GM12865 (cell line): ENCODE data around the gene PPFIBP1.

Experiments used
- DNase-seq: peaks from one replicate; pipeline ENCODE4 v3.0.0; 2010; ENCODE audit warnings: low read depth
- H3K4me3 ChIP-seq: 2 replicates; pipeline ENCODE4 v1.5.1; 2011; ENCODE audit warnings: mild to moderate bottlenecking, low read depth, low read length, control low read depth
- TF ChIP-seq, protein P1 (sequence below): IDR thresholded peaks from 2 replicates; pipeline ENCODE4 v1.5.1; 2011; ENCODE audit warnings: low read length, control low read depth, low read depth, inconsistent platforms; ENCODE audit not compliant: insufficient read depth; ENCODE audit errors: missing control alignments

Gene PPFIBP1

DNA sequence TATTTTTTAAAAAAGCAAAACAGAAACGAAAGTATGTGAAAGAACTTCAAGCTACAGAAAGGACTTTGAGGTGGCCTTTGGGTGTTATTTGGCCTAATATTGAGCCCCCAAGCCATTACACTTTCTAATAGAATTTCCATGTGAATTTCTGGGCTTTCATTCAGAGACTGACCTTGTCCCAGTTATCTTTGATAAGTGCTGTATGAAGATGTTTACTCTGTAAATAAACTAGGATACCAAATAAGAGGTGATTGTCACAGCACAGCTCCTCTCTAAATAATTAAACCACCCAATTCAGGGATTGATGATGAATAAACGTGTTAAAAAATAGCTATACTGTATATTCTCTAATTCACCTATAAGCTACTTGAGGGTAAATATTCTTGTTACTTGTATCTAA lies 32.8 kb upstream of the PPFIBP1 start:
- H3K4me3 ChIP-seq = no peak overlapping the region
- TF ChIP-seq, protein P1, sequence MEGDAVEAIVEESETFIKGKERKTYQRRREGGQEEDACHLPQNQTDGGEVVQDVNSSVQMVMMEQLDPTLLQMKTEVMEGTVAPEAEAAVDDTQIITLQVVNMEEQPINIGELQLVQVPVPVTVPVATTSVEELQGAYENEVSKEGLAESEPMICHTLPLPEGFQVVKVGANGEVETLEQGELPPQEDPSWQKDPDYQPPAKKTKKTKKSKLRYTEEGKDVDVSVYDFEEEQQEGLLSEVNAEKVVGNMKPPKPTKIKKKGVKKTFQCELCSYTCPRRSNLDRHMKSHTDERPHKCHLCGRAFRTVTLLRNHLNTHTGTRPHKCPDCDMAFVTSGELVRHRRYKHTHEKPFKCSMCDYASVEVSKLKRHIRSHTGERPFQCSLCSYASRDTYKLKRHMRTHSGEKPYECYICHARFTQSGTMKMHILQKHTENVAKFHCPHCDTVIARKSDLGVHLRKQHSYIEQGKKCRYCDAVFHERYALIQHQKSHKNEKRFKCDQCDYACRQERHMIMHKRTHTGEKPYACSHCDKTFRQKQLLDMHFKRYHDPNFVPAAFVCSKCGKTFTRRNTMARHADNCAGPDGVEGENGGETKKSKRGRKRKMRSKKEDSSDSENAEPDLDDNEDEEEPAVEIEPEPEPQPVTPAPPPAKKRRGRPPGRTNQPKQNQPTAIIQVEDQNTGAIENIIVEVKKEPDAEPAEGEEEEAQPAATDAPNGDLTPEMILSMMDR = no peak
- DNase-seq = no peak

DNA sequence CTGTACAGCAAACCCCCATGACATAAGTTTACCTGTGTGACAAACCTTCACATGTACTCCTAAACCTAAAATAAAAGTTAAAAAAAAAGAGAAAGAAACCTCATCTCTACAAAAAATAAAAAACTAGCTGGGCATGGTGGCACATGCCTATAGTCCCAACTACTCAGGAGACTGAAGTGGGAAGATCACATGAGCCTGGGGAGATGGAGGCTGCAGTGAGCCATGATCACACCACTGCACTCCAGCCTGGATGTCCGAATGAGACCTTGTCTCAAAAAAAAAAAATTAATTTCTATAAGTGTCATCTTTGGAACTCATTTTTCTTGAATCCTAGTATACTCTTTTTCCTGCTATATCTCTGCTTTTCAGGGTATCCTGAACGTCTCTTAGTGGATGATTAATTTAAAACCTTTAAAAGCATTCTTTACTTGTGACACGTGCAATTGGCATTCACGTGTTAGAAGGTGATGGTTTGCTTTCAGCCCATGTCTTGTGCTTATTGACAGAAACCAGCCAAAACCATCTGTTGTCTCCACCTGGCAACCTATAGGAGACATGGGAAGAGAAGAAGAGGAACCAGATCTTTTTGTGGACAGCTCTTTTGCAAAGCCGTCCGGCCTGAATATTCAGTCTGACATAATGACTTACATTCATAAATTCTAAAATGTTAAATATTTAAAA lies 30.6 kb upstream of the PPFIBP1 start:
- TF ChIP-seq, protein P1 = no peak
- no peak overlapping the region for H3K4me3 ChIP-seq
- DNase-seq = no peak

DNA sequence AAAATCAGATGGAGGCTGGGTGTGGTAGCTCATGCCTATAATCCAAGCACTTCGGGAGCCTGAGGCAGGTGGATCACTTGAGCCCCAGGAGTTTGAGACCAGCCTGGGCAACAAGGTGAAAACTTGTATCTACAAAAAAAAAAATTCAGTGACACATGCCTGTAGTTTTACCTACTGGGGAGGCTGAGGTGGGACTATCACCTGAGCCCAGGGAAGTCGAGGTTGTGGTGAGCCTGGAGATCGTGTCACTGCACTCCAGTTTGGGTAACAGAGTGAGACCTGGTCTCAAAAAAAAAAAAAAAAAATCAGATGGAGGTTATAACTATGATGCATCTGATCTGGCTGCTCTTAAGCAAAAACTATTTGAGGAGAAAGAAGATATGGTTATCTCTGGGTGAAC lies 26.6 kb upstream of the PPFIBP1 start:
- no peak overlapping the region for H3K4me3 ChIP-seq
- TF ChIP-seq, protein P1 = no peak
- no peak for DNase-seq

DNA sequence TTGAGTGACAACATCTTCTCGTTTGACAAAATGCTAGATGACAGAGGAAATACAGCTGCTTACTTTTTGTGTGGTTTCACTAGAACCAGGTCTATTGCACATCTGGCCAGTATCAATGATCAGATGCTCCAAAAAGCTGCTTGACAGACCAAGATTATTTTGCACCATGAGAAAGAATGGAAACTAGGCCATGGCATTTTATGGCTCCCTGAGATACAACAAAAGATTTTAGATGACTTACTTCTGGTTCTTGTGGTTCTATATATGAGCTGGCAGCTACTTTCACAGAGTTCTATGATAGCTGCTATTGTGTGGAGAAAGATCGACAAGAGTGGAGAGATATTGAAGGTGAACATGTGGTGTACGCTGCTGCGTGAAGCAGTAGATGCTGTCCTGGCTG lies 25.9 kb upstream of the PPFIBP1 start:
- no peak overlapping the region for H3K4me3 ChIP-seq
- DNase-seq = peak; percentile 72
- TF ChIP-seq, protein P1 = no peak

DNA sequence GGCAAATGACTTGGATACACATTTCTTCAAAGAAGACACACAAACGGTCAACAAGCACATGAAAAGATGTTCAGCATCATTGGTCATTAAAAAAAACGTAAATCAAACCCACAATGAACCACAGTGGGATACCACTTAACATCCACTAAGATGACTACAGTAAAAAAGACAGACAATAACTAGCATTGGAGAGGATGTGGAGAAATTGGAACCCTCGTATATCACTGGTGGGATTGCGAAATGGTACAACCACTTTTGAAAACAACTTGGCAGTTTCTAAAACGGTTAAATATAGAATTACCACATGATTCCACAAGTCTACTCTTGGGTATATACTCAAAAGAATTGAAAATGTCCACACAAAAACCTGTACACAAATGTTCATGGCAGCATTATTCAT lies 25.2 kb upstream of the PPFIBP1 start:
- H3K4me3 ChIP-seq = no peak overlapping the region
- TF ChIP-seq, protein P1 = no peak
- DNase-seq = no peak

DNA sequence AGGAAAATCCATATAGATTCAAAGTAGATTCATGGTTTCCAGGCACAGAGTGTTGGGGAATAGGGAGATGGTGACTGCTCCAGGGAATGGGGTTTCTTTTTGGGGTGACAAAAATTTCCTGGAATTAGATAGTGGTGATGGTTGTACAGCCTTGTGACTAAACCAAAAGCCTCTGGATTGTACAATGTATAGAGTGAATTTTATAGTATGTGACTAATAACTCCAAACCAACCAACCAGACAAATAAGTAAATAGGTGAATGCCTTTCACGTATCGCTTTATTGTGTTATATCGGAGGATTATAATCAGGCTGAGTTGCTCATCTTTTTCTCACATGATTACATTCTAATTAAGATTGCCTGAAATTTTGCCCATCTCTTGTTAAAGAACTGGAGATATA lies 24.6 kb upstream of the PPFIBP1 start:
- no peak for DNase-seq
- TF ChIP-seq, protein P1 = no peak
- H3K4me3 ChIP-seq = no peak overlapping the region

- TF ChIP-seq, protein P1 = no peak
- no peak for DNase-seq
- no peak overlapping the region for H3K4me3 ChIP-seq
These were observed 23.5 kb upstream of the PPFIBP1 start for GRCh38 chr12:27500546-27500945.
